ENCODE results near the gene GRAMD4.

Gene GRAMD4

DNA sequence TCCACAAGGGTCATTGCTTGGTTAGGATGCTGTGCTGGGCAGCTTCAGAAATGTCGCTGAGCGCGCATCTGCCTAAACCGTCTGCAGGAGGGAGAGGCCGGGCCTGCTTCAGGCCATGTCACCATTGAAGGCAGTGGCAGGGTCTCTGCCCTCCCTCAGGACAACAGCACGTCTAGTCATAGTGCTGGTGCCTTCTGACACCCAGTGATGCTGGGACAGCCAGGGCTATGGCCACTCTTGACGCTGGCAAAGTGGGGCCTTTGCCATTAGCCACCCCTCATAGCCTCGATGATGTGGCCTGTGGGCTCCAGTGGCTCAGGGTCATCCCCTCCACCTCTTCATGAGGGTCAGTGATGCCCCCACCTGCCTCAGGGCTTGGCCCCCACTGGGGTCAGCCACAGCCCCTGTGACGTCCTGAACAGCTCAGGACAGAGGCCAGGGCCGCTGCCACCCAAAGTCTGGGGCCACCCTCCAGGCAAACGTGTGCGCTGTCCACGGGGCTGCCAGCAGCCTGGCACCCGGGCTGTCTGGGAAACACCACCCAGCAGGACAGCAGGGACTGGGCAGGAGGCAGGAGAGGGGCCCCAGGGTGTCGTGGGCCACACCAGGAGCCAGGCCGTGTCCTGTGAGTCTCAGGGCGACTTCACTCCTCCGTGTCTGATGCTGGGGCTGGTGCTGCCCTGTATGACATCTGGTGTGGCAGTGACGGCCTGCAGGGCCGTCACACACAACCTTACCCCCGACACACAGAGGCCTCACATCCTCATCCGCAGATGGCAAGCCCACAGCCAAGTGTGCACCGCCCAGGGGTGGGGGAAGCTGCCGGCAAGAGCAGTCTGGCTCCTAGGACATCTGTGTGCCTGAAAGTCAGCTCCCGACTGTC is 75.4 kb downstream of the GRAMD4 start:
- DNase-seq, result no peak

DNA sequence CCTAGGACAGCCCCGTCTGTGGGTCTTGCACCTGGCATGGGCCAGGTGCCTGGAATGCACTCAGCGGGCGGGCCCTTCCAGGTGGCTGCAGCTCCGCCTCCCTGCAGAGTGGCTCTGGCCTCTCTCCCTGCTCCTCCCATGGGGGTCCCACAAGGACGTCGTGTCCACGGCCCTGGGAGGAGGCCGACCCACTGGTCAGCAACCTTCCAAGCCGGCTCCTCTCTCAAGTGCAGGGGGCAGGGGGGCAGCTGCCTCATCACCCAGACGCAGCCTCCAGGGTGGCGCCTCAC is 76.0 kb downstream of the GRAMD4 start:
- DNase-seq, result no peak

DNA sequence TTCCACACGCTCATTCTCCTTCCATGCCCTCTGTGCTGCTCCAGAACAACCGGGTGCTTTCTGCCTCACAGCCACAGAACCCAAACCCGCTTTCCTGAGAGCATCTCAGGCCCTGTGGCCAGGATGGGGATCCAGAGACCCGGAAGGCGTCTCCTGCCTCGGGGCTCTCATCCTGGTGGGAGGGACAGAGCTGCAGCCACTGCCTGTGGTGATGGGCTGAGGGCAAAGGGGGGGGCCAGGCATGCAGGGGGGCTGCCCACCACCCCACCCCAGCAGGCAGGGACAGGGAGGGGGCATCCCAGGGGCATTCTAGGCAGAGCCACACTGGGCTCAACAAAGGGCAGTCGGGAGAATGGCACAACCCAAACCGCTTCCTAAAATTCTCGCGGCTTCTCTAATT is 76.4 kb downstream of the GRAMD4 start:
- DNase-seq, result no peak

DNA sequence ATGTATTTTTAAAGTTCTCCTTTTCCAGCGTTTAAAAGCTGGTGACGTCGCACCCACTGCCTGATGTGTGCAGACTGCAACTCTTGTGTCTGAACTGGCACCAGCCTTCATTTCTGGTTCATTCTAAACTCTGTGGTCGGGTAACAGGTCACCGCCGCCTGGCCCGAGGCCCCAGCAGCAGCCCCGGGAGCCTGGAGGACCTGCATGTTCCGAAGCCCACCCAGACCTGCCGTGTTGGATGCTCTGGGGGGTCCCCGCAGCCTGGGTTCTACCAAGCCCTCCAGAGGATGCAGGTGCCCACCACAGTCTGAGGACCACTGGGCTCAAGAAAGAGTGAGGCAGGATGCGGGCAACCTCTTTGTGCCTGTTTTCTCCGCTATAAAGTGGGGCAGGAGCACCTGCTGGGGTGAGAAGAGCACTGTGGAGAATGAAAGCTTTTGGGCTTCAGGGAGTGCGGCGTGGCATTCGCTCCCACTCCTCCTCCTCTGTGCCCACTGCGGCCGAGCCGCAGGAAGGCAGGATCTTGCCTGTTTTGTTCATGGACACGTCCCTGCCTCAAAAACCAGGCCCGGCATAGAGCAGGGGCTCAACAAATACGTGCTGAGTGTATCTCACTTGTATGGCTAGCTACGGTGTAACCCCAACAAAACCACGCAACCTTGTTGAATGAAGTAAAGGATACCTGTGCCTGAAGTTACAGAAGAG is 77.8 kb downstream of the GRAMD4 start:
- no peak for DNase-seq

DNA sequence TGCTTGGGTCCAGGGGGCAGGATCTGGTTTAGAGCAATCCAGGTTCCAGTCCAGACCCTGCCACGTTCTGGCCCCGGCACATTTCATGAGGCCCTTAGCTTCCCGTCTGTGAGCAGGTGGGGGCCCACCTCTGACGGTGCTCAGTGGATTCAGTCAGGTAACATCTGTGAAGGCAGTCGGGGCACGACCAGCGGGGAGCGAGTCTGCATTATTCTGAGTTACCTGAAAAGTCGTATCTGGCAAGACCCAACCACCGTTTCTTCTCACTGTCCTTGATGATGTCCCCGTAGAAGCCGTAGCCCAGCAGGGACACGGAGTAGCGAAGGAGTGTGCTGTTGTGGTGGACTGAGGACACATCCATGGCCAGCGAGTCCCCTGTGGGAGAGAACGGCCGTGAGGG is 78.9 kb downstream of the GRAMD4 start:
- no peak for DNase-seq

DNA sequence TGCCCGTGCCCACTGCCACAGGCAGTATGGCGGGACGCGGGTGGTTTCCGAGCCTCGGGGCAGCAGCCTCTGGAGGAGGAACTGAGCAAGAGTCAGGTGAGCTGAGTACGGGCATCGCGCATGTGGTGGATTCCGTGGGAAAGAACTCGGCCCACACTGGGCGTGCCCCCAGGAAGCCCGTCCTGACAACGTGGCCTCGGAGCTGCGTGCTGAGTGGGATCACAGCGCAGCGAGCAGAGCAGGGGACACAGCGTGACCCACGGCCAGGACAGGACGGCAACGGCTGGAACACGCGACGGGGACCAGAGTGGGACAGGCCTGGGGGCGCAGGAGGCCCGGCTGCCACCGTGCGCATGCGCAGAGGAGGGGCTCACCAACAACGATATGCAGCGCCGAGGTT is 81.1 kb downstream of the GRAMD4 start:
- no peak for DNase-seq

DNA sequence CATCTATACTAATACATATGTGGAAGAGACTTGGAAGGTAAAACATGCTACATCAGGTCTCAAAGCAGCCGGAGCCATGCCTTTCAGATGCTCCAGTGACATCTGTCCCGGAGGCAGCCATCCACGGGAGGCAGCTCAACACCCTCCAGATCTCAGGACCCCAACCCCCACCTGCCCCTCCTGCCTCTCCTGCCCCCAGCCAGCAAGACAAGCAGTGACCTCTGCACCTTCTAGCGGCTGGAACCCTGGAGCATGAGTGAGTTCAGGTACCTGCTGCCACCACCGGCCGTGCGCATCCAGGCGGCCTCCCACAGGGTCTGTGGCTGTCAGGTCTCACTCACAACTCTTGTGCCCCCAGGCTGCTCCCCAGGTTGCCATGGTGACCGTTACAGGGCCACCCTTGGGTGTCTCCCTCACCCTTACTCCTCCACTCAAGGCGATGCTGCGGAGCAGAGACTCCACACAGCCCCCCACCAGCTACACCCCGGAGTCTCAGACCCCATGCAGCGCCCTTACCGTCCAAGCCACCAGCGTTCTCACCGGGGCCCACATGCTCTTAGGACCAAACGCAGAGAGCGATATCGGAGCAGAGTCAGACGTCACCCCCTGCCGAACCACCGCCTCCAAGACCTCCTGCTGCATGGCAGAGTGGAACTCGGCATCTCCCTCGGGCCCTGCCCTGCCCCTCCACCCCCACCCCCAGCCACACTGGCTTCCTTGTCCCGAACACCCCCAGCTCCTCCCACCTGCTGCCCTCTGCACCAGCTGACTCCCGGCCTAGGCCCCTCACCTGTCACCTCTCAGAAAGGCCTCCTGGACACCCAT is 83.2 kb downstream of the GRAMD4 start:
- DNase-seq, result no peak

DNA sequence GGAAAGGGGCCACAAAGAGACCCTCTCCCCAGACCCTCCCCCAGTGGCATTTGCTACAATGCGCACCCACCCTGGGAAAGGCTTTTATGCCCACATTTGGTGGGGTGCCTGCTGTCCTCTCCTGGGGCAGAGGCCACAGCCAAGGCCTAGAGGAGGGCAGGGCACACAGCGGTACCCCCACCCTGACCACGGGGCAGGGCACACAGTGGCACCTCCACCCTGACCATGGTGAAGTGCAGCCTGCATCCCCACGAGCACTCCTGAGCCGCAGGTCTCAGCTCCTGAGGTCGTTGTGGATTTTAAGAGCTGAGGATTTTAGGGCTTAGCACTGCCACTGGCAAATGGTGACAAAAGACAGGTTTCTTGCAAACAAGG is 83.8 kb downstream of the GRAMD4 start:
- no peak for DNase-seq

DNA sequence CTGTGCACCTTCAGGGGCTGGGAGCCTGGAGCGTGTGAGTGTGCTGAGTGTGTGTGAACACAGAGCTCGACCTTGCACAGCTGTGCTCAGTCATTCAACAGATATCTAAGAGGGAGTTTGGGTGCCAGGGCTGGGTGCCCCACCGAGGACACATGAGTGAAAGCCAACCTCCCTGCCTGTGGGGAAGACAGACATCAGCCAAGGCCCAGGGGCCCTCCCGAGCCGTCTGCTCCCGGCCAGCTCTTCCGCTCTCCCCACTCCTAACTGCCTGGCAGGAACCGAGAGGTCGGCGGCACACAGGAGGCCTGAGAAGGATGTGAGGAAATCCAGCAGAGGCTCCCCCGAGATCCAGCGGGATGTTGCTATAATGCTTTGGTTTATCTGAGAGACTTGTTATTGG is 85.9 kb downstream of the GRAMD4 start:
- DNase-seq, result no peak

DNA sequence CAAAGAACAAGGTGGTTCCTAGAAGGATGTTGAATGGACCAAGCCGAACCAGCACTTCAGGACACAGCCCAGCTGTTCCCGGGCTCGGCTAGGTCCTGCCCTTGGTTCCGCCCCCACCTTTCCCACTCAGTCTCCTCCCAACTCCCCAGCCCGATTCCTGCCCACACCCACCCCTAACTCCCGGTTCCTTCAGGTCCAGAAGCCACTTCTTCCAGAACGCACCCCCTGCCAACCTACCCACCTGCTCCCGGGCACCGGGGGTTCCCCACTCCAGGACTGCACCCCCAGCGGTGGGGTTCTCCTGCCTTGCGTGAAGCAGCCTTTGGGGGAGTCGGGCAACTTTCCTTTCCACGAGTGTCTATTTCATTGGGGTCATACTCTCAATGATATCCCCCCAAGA is 87.1 kb downstream of the GRAMD4 start:
- DNase-seq, result no peak

DNA sequence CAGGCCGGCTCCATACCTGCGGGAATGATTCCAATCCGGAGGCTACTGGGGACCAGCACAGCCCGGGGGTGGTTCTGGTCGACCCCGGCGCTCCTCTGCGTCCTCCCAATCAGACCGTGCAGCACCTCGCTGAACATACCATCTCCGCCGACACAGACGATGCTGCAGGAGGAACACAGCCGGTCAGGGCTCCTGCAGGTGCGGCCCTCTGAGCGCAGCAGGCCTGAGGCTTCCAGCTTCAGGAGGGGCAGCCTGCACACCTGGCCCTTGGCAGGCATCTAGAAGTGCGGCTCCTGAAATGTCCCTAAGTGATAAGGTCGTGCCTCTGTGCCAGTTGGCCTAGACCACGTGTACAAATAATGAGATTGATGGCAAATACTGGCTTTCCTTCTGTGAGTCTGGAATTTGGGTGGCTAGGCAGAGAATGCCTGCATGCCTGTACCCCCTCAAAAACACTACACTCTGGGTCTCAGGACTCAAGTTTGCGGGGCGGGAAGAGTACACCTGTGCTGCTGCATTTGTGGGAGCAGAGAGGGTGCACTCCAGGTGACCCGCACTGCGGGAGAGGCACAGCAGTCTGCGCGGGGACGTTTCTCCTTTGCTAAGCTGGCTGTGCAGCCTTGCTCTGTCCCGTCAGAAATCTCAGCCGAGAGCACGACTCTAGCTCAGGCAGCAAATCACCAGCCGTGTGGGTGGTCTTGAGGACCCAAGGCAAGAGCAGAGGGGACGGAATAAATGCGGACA is 87.8 kb downstream of the GRAMD4 start:
- DNase-seq, result no peak

DNA sequence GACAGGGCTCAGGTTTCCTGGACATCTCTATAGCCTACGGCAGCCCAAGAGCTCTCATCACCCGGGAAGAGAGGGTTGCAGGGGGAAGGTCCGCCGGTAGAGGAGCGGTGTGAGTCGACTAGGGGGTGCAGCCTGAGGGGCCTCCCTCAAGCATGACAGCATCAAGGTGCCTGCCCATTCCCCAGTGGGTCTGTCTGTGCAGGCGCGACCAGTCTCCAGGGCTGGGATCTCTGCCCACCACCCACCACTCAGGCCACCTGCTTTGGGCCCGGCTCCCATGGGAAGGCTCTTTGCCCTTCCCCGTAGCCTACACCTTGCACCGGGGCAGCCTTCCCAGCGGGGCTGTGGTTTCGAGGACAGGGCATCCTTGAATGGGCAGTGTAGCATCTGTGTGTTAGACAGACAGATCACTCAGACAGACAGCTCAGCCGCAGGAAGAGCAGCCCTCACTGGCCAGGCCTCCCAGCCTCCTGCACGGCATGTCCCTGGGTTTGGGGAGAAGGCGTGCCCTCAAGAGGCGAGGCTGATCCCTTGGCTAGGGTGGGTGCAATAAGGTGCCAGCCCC is 88.7 kb downstream of the GRAMD4 start:
- no peak for DNase-seq

DNA sequence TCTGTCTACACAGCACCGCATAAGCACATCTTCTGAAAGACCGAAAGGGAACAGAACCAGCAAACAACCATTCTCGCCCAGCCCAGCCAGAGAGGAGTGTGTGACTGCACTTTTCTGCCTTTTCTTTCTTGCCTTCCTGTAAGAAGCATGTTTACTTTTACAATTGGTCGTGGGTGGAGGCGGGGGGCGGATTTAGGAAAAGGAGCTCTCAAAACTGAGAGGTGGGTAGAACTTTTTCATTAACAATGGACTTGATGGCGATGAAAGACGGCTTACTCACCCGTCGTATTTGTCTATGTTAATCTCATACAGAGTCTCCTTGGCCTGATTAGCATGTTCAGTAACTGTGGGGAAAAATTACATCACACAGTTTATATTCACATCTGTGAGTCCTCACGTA is 90.6 kb downstream of the GRAMD4 start:
- no peak for DNase-seq

DNA sequence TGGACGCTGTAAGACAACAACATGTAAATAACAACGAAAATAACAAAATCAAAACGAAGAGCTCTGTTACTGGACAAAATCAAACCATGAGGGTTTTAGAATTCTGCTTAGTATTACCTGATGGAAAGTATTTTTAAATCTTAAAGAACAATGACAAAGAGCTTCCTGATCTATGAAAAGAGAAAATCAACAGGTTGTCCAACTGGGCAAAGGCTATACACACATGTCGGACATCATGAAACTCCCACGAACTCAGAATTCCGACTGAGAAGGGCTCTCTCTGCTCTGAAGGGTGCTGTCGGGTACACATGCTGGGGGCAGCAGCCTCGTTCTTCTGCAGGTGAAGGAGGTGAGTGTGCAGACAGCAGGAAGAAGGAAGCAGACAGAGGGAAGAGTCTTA is 92.1 kb downstream of the GRAMD4 start:
- DNase-seq, result no peak

DNA sequence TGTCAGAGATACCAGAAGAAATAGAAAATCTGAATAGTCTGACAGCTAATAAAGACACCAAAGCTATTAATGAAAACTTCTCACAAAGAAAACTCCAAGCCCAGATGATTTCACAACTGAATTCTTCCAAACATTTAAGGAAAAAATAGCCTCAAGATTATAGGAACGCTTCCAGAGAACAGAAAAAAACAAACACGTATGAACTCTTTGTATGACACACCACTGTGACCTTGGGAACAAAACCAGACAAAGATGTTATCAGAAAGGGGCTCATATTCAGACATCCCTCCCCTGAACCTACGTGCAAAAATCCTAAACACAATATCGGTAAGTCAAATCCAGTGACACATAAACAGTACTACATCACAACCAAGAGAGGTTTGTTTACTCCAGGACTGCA is 94.4 kb downstream of the GRAMD4 start:
- DNase-seq, result no peak

DNA sequence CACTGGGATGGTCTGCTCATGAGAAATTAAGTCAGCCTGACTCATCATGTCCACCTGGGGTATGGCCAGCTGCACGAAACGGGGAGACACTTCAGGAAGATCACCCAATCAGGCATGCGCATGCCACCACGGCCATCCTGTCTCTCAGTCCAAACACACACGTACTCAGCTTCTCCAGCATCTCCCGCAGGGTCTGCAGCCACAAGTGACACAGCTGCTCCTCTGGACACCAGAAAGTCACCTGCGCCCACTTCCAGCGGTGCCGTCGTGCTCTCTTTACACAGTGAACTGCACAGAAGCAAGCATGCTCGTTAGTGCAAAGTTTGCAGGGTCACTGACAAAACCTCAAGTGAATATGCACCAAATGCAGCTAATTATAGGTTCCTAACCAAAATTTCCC is 99.7 kb downstream of the GRAMD4 start:
- DNase-seq, result no peak

DNA sequence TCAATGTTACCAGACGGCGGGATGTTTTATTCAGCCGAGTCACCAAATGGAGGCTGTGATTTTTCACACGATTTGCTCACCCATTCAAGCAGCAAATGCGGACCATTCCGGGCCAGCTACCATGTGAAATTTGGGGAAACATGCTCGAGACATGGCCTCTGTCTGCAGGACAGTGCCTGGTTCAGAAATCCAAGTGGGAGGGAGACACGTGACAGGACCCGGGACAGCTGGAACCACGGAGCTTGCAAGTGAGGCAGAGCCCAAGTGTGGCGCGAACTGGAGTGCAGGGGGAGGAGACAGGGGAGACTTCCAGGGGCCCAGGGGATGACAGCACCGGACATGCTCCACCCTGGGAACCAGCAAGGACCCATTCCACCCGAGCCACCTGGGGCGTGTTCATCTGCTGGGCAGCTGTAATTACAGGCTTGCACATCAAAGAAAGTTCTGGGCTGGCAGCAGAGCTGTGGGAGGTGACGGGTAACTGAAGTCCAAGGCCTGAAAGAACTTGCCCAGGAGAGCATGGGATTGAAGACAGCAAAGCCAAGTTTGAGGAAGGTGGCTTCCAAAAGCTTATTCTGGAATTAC is 101.4 kb downstream of the GRAMD4 start:
- DNase-seq, result no peak

DNA sequence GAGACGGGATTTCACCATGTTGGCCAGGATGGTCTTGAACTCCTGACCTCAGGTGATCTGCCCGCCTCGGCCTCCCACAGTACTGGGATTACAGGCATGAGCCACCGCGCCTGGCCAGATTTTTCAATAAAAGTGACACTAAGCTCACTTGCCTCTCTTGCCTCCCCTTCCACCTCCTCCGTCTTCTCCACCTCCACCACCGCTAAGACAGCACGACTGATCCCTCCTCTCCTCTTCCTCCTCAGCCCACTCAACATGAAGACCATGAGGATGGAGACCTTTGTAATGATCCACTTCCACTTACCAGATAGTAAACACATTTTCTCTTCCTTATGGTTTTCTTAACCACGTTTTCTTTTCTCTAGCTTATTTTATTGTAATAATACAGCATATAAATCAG is 103.7 kb downstream of the GRAMD4 start:
- no peak for DNase-seq

DNA sequence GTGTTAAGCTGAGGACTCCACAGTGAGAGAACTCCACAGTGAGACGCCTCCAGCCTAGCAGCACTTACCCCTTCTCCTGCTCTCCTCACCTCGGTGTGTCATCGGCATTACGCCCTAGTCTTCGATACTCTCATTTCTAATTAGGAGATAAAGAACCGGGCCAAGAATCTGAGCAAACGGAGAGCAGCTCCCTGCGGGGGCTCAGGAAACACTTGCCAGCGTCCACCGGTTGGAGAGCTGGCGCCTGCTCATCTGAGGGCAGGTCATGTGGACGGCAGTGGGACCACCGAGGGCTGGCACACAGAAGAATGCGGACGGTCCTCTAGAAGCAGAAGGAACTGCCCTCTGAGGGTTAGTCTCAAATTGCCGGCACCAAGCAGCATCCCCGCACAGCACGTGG is 104.9 kb downstream of the GRAMD4 start:
- no peak for DNase-seq

DNA sequence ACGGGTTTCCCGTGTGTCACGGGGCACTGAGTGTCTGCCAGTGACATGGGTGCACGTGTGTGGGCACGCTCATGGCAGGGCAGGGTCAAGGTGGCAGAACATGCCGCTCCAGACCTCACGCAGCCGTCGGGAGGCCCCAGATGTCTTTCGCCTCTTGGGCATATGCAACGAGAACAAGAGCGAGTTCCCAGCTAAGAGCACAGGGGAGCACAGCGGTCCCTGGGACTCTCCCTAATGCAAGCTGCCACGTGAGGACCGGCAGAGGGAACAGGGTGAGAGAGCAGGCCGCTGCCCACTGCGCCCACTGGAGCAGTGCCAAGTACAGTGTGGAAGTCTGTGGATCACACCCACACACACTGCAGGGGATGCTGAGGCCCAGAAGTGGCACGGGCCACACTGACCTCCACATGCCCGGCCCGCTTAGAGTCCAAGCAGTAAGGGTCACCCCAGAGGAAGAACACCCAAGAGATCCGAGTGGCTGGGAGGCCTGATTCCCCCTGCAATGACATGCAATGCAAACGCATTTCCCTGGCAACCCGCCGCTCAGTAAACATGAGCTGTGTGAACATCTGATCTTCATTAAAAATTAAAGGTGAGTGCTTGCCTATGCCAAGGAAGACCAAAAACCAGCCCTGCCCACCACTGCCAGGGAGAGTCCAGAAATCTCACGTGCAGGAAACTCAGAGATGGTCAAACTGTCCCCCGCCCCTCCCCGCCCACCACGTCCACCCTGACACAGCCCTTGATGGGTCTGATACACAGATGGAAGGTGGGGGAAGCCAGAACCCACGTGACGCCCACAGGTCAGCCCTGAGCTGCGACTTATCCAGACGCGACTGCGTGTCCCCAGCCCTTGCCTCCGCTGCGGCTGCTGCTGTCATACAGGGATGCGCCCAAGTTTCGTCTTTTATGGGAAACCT is 106.1 kb downstream of the GRAMD4 start:
- DNase-seq, result no peak

DNA sequence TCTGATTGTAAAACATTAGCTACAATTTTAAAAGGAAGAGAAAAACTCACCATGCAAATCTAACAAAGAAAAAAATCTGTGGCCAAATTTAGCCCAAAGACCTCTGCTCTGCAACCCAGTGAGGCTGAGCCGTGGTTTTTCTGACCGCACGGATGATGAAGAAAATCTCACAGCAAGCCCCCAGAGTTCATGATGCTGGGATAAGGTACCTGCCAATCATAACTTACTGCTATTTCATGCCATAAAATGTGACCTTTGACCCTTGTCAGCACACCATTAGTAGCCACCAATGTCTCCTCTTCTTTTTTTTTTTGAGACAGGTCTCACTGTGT is 106.8 kb downstream of the GRAMD4 start:
- no peak for DNase-seq
